Activated CD4-positive, alpha-beta T cell treated with anti-CD3 and anti-CD28 coated beads, Interleukin-2, amount 50 U/mL, for 16 hours (primary cell): ENCODE data around the gene GABPB1.

ENCODE experiments used
- DNase-seq: peaks from one replicate; pipeline ENCODE4 v3.0.0-alpha.2; 2020

Gene GABPB1

DNA sequence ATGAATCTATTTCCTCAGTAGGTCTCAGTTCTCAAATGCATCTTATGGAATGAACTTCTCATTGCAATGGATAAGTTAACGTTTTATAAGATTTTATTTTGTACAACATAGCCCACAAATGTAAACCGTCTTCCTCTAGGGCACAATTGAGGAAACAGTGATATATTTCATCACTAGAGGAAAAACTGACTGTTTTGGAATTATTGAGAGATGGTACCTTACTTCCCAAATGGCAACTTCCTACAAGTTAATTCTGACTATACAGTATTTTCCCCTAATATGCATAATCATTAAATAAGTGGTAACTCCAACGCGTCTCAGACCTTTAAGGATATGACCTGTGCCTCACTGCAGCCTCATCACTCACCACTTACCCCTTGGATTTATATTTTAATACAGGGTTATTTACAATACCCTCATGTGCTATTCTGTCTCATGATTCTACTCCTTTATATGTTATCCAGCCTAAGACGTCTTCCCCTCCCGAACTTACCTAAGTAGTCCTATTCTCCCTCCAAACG lies 13.3 kb downstream of the GABPB1 start:
- DNase-seq, result no peak

DNA sequence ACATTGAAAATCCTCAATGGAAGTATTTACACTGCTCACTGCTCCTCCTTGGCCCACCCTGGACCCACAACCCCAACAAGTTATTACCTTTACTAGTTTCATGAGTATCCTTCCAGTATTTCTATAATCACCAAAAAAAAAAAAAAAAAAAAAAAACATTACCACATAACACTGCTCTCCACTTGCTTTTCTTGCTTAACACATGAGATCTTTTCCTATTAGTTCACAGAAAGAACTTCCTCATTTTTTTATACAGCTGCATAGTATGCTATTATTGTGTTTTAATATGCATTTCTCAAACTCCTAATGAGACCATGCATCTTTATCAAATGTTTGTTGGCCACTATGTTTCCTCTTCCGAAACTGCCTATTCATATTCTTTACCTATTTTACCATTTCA lies 14.6 kb downstream of the GABPB1 start:
- DNase-seq, result no peak

DNA sequence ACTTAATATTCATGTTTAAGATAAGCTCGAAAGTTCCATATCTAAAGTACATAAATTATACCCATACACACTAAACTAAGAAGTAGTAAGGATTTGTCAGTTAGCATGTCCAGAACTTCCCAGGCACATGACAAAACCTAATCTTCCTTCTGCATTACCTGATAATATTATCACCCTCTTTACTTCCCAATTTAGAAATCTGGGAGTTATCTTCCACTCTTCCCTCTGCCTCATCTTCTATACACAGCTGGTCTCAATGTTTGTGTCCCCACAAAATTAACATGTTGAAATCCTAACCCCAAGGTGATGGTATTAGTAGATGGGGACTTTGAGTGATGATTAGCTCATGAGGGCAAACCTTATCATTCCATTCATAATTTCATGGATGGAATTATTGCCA lies 15.3 kb downstream of the GABPB1 start:
- no peak for DNase-seq

DNA sequence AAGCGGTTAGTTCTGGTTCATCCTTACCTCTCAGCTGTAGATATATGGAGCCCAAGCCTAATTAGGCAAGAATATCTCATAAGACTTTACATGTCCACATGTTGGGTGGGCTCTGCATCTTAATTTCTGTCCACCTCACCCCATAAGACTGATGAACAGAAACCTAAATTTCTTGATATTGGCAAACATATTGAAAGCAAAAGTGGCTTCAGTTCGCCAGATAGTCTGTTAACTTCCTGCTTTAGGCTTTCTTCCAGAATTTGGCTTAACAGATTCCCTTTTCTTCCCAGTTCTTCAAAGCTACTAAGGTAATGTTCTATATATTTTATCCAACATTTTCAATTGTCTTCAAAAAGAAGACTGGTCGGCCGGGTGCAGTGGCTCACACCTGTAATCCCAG lies 19.7 kb downstream of the GABPB1 start:
- no peak for DNase-seq

DNA sequence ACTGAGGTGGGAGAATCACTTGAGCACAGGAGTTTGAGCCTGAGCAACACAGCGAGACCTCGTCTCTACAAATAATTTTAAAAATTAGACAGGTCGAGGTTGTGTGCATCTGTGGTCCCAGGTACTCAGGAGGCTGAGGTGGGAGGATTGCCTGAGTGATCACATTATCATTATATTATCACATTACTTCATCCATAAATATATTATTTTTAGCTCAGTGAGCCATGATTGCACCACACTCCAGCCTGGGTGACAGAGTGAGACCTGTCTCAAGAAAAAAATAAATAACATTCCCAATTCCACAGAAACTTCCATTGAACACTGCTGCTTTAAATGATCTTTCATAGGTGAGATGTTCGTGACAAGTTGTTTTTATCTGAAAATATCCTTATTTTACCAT lies 21.8 kb downstream of the GABPB1 start:
- DNase-seq, result no peak

DNA sequence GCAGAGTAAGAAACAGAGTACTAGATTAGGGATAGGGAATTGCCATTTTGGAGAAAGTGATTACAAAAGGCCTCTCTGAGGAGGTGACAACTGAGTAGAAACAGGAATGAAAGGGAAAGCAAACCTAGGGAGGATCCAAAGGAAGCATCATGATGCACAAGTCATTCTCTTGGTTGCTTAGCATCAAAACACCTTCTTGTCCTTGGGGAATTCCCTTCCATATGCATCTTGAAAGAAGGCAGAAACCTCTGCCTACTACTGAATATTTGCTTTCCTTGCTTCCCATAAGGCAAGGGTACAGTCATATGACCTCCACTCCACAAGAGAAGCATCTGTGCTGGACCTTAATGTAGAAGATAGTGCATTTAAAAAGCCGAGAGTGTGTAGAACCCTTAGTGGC lies 24.1 kb downstream of the GABPB1 start:
- no peak for DNase-seq

DNA sequence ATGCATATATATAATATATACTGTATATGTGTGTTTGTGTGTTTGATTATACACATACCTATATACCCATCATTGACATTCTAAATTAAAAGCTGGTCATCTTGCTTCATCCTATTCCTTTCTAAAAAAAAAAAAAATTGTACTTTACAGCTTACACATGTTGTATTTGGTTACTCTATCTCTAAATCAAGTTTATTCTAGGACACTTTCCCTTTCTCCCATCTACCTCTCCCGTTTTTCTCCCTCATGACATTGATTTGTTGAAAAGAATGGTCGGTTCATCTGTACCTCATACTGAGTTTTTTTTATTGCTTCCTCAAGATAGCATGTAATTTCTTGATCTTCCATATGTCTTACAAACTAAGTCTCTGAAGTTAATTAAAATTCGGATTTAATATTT lies 26.9 kb downstream of the GABPB1 start:
- DNase-seq, result no peak

DNA sequence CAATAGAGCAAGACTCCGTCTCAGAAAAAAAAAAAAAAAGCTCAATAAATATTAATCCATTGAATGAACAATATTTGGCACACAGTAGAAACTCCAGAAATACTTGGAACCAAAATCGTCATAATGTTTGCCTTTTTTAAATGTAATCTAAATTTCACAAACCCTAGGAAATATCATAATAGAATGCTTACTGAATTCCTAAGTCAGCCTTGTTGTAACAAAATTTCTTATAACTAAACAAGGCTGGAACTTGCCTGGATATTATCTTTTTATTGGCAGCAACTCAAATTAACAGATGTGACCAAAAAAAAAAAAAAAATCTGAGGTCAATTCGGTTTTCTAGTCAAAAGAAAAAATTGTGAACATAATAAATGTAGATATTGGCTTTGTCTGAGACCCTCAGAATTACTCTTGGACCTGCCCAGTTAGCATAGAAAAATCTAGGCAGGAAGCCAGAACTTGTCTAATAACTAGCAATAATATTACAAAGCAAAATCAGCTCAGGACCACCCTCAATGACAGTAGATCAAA lies 33.3 kb downstream of the GABPB1 start:
- DNase-seq, result no peak

DNA sequence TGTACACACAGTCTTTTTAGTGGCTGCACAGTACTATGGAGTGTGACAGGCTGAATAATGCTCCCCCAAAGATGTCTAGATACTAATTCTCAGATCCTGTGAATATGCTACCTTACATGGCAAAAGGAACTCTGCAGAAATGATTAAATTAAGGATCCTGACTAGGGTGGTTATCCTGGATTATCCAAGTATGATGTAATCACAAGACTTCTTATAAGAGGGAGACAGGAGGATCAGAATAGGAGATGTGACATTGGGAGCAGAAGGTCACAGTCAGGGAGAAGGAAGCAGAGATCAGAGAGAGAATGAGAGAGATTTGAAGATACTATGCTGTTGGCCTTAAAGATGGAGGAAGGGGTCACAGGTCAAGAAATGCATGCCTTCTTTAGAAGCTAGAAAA lies 34.5 kb downstream of the GABPB1 start:
- no peak for DNase-seq

DNA sequence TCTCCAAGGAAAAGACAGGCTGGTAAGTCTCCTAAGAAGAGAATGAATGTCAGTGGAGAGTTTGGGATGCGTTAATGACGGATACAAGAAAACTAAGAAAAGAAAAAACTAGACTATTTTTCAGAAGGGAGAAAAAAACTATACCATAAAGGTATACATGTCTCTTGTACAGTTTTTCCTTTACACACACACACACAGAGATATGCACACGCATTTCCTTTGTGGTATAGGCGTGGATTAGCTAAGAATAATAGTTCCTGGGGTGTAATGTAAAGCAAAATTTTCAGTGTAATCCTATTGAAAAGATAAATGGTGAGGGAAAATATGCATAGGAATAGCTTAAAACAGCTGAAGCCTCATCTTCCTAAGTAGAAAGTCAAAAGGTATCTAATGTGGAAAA lies 36.3 kb downstream of the GABPB1 start:
- DNase-seq, result no peak

DNA sequence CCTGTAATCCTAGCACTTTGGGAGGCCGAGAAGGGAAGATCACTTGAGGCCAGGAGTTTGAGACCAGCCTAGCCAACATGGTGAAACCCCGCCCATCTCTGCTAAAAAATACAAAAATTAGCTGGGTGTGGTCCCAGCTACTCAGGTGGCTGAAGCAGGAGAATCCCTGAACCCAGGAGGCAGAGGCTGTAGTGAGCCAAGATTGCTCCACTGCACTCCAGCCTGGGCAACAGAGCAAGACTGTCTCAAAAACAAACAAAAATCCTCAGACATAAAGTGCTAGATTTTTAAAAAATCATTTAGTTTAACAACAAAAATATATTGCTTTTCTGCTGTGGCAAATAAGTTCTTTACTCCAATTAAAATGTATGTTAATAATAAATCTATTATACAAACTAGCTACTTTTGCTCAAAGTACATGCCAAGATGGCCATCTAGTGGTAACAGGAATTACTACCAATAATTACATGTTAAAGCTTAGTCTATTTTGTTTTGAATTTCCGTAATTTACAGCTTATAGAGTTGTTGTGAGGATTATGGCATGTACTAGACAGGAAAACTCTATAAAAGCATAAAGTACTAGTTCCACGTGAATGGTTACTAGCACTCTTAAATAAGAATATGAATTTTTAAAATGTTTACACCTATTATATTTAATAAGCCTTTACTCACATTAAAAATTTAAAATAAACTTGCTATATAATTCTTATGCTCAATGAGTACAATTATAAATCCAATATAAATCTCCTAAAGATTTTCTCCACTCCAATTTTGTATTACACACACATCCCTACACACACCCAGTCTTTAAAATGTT lies 39.0 kb downstream of the GABPB1 start:
- DNase-seq, result peak; percentile 59

DNA sequence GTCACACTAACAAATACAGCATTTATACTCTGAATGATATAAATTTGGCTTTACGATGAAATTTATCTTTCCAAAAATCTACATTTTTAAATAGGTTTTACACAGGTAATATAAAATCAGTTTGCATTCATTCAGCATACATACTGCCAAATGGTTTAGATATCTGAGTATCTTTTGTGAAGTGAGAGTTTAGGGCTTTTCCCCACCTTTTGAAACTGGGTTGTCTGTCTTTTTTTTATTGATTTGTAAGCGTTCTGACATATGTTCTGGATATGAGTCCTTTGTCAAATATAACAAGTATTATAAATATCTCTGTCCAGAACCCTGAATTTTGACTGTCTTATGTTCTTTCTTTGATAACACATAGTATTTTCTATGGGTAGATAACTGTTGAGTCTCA lies 42.4 kb downstream of the GABPB1 start:
- DNase-seq, result peak; percentile 11

DNA sequence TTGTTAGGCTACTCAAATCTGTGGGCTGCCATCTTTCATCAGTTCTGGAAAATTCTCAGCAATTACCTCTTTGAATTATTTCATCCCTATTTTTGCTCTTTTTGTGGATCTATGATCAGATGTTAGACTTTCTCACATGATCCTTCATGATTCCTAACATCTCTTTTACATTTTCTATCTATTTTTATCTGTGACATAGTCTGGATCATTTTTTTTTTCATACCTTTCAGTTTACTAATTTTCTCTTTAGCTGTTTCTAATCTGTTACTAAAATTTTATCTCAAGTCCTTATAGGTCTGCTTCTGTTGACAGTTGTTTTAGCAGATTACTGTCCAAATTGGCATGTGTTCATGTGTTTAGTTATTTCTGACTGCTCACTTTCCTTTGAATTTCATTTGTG lies 47.2 kb downstream of the GABPB1 start:
- DNase-seq, result no peak

DNA sequence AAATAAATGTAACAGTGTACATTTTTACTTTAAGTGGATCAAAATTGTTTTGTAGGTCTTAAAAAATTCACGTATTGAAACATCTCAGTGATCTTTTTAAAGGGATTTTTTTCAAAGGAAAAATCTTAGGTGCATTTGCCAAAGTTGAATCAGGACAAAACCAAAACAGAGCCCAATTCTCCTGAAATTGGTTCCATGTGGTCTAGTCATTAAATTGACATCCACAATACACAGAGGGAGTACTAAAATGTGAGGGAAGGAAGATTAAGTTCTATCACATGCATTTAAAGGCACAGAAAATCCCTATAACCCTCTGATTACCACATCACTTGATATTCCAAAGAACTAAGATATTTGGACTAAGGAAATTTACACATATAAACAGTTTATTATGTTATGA lies 50.2 kb downstream of the GABPB1 start:
- DNase-seq, result no peak

DNA sequence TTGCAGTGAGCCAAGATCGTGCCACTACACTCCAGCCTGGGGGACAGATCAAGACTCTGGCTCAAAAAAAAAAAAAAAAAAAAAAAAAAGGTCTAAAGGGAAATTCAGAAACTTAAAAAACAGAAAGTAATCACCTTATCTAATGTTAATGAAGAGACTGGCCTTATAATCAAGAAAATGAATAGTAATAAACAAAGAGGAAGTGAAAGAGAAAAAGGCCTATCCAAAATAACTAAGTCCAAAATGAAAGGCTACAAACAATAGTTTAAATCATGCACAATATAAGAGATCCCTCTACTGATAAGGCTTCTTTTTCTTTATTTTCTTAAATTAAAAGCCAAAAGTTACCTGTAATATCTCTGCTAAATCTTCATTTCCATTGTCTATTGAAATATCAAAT lies 52.4 kb downstream of the GABPB1 start:
- no peak for DNase-seq

DNA sequence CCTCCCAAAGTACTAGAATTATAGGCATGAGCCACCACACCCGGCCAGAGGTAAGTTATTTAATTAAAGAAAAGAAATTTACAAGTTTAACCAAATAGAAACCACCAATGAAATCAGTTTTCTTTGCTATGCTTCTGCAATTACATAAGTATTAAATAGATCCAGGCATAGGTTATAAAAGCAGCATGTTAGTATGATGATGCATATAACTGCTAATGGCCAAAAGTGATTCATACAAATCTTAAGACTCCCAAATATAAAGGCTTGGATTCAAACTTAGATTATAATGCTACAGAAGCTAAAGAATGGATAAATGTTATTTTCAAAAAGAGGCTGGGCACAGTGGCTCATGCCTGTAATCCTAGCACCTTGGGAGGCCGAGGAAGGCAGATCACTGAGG lies 56.7 kb downstream of the GABPB1 start:
- DNase-seq, result no peak

DNA sequence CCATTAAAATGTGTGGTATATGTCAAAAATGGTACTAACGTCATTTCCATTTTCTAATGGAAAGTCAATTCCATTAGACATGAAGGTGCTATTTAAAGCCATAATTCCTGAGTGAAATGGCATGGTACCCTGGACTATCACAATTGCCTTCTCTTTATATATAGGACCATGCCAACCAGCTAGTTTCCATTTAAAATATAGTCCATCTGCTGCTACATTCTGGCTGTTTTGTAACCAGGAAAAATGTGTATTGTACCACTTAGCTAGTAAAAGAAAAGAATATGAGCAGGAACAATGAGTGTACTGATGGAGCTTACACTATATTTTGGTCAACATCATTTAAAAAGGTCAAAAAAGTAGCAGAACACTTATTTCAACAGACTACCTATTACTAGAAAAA lies 59.0 kb downstream of the GABPB1 start:
- DNase-seq, result no peak

DNA sequence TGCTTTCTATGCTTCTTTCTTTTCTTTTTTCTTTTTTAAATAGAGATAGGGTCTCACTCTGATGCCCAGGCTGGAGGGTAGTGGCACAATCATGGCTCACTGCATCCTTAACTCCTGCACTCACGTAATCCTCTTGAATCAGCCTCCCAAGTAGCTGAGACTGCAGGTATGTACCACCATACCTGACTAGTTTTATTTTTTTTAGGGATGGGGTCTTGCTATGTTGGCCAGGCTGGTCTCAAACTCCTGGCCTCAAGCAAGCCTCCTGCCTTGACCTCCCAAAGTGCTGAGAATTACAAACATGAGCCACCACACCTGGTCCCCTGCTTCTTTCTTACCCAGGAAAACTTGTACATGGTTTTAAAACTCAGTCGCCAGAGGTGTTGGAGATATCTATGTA lies 65.2 kb downstream of the GABPB1 start:
- DNase-seq, result no peak

DNA sequence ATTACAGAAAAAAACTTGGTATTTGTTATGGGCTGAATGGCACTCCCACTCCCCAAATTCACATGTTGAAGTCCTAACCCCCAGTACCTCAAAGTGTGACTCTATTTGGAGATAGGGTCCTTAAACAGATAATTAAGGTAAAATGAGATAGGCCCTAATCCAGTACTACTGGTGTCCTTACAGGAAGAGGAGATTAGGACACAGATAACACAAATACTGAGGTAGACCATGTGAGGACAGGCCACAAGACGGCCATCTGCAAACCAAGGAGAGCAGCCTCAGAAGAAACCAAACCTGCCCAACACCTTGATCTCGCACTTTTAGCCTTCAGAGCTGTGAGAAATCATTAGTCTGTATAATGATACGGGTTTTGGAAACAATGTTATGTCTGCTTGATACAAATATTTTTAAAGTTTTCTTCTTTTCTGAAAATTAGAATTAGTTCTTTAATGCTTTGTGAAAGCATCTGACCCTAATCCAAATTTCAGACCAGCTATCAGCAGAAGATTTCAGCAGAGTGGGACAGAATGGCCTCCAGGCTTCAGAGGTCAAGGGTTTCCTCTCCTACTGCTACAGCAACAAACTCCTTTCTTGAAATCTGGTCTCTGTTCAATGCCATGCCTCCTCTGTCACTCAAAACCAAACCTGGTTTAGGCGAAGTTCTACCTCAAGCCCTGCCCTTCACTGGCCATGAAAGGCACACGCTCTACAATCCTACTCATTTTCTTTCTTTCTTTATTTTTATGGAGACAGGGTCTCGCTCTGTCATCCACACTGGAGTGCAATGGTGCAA lies 67.5 kb downstream of the GABPB1 start:
- no peak for DNase-seq

DNA sequence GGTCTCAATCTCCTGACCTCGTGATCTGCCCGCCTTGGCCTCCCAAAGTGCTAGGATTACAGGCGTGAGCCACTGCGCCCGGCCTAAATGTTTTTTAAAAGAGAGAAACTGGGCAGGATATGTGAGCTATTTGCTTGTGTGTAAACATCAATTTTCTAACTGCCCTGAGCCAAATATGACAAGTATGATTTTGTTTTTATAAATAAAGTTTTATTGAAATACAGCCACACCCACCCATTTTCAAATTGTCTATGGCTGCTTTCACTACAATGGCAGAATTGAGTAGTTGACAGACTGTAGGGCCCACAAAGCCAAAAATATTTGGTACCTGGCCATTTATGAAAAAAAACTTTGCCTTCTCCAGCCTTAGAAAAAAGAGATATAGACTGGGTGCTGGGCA lies 73.6 kb downstream of the GABPB1 start:
- no peak for DNase-seq

DNA sequence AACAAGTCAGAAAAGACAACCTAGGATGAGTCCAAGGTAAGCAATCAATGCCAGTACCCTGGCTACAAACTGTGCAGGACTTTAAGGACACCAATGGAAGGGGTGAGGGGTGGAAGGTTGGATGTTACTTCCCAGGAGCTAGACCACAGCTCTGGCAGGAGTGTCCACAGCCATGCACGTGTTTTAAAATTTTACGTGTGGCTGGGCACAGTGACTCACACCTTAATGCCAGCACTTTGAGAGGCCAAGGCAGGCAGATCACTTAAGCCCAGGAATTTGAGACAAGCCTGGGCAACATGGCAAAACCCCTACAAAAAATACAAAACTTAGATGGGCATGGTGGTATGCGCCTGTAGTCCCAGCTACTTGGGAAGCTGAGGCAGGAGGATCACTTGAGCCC lies 74.7 kb downstream of the GABPB1 start:
- no peak for DNase-seq

DNA sequence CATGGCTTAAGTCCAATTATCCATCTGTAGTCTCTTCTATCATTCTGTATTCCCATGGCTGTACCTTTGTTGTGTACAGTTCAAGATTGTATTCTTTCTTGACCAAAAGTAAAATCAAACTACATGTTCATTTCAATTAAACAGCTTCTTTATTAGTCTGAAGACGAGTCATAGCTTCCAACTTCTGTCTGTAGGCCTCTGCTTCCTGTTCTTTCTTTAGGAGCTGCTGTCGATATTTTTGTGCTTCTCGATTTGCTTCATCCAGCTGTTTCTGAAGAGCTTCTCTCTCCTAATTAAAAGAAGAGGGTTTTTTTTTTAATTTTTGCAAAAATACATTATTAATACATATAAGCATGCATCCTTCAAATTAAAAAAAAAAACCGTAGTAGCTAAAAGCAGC lies 76.5 kb downstream of the GABPB1 start:
- DNase-seq, result no peak

DNA sequence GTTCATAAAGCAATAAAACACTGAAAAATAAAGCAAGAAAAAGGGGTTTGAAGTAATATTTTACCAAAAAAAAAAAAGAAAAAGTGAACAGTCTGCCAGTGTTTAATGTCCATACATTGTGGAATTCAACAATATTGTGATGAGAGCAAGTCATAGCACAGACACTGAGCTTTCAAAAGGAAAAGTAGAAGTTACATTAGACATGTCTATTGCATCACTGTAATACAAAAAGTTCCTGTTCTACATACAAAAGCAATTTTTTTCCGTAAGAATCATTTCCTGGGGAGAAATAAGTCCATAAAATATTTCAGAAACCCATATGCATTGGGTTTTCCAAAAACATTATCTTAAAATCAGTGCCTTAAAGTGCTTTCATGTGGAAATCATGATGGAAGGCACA lies 77.6 kb downstream of the GABPB1 start:
- no peak for DNase-seq

DNA sequence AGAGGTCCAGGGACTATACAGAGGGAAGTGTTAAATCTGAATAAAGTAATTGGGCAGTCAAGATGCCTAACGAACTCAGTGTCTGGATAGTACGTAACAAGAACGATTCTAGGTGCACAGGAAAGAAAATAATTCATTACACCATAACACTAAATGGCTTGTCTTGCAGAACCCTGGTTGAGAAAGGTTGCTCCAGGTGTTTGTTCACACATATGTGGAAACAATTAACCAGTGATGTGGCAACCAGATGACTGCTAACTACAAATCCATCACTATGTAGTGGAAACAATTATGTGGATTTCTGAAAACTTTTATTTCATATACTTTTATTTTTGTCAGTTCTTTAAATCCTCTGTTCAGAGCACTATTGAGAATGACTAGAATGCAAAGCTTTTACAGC lies 79.1 kb downstream of the GABPB1 start:
- DNase-seq, result no peak
